OCI-LY1 (cell line): ENCODE data around the gene CMPK1.

ENCODE experiments used
- H2AFZ ChIP-seq: fragments of 200-600 bp; sonication (generic), shearing (Covaris generic); 2 replicates; pipeline ENCODE4 v1.6.0; 2014; ENCODE audit warnings: antibody characterized with exemption, mild to moderate bottlenecking, low read length
- H3F3A ChIP-seq: fragments of 200-600 bp; sonication (generic), shearing (Covaris generic); 2 replicates; pipeline ENCODE4 v1.6.0; 2014; ENCODE audit warnings: mild to moderate bottlenecking, antibody characterized with exemption, low read length, moderate library complexity; ENCODE audit not compliant: insufficient read depth
- H3K27ac ChIP-seq: fragments of 200-600 bp; sonication (generic); 2 replicates; pipeline ENCODE4 v1.5.1; 2014; ENCODE audit warnings: low read length, mixed run types, mild to moderate bottlenecking, low read depth; ENCODE audit not compliant: poor library complexity, severe bottlenecking
- H3K27me3 ChIP-seq: fragments of 200-600 bp; sonication (generic); 2 replicates; pipeline ENCODE4 v1.6.0; 2014; ENCODE audit warnings: antibody characterized with exemption, mild to moderate bottlenecking, low read length, moderate library complexity; ENCODE audit not compliant: insufficient read depth
- H3K36me3 ChIP-seq: fragments of 200-600 bp; sonication (generic); 2 replicates; pipeline ENCODE4 v1.6.1; 2014; ENCODE audit warnings: mild to moderate bottlenecking, antibody characterized with exemption, low read length, moderate library complexity, mixed read lengths; ENCODE audit not compliant: insufficient read depth
- H3K4me1 ChIP-seq: fragments of 200-600 bp; sonication (generic); 2 replicates; pipeline ENCODE4 v1.5.1; 2014; ENCODE audit warnings: mild to moderate bottlenecking, low read length, moderate library complexity; ENCODE audit not compliant: insufficient read depth, severe bottlenecking
- H3K4me2 ChIP-seq: fragments of 200-600 bp; sonication (generic), shearing (Covaris generic); 2 replicates; pipeline ENCODE4 v1.6.1; 2014; ENCODE audit warnings: low read length
- H3K4me3 ChIP-seq: fragments of 200-600 bp; sonication (generic); 2 replicates; pipeline ENCODE4 v1.5.1; 2014; ENCODE audit warnings: low read length, low read depth, mild to moderate bottlenecking, mixed read lengths; ENCODE audit not compliant: poor library complexity, severe bottlenecking
- H3K79me2 ChIP-seq: fragments of 200-600 bp; shearing (Covaris generic); 2 replicates; pipeline ENCODE4 v1.6.1; 2016; ENCODE audit warnings: mixed run types, low read length, mixed read lengths; ENCODE audit not compliant: insufficient read depth
- H3K9ac ChIP-seq: fragments of 200-600 bp; sonication (generic), shearing (Covaris generic); 2 replicates; pipeline ENCODE4 v1.6.1; 2014; ENCODE audit warnings: mild to moderate bottlenecking, low read length, mixed read lengths
- H3K9me2 ChIP-seq: fragments of 200-600 bp; sonication (generic), shearing (Covaris generic); 2 replicates; pipeline ENCODE4 v1.6.1; 2014; ENCODE audit warnings: low read depth, mild to moderate bottlenecking, low read length, mixed read lengths
- H3K9me3 ChIP-seq: fragments of 200-600 bp; shearing (Covaris generic); 2 replicates; pipeline ENCODE4 v1.6.1; 2014; ENCODE audit warnings: low read length, mixed read lengths
- H4K20me1 ChIP-seq: fragments of 200-600 bp; sonication (generic), shearing (Covaris generic); 2 replicates; pipeline ENCODE4 v1.6.0; 2016; ENCODE audit warnings: mild to moderate bottlenecking, low read length; ENCODE audit not compliant: insufficient read depth
- EZH2 ChIP-seq: fragments of 200-600 bp; sonication (generic), shearing (Covaris generic); IDR thresholded peaks from 2 replicates; pipeline ENCODE4 v1.8.0; 2017; ENCODE audit warnings: borderline replicate concordance, mixed run types, mild to moderate bottlenecking, antibody characterized with exemption, low read length, moderate library complexity, mixed read lengths
- TF ChIP-seq, protein P1 (sequence below): fragments of 200-600 bp; sonication (generic), shearing (Covaris generic); IDR thresholded peaks from 2 replicates; pipeline ENCODE4 v1.5.1; 2017; ENCODE audit warnings: mild to moderate bottlenecking, antibody characterized with exemption, low read length, moderate library complexity, mixed read lengths

The CMPK1 gene

DNA sequence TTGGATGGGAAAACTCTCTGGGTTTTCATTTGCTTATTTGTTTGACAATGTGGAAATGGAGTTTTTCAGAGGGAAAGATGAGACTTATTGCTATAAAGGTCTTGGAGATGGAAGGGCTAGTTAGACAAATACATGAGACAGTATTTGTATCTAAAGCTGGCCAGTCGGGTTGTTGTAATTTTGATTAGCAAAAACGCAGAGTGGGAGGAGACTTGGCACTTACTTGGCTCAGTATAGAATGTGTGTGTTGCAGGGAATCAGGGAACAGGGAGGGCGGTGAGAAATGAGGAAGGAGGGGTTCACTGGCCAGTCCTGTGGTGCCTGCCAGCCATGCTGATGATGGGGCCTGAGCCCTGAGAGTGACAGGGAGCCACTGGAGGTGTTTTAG is 76.5 kb downstream of the CMPK1 start:
- Histone ChIP-seq H3K79me2 (no peaks in the 10 kb centered on the region), H3K9me2 (no peaks in the 10 kb centered on the region), H3K9ac (no peak overlapping the region), H3K27me3 (no peaks in the 10 kb centered on the region), H3K4me2 (no peak overlapping the region), H3F3A (no peaks in the 10 kb centered on the region), H3K36me3 (no peaks in the 10 kb centered on the region), H2AFZ (no peak overlapping the region), H3K4me1 (no peaks in the 10 kb centered on the region), H3K27ac (no peak overlapping the region), H3K4me3 (no peak overlapping the region), H3K9me3 (no peaks in the 10 kb centered on the region), H4K20me1 (no peaks in the 10 kb centered on the region)
- TF ChIP-seq, protein P1, sequence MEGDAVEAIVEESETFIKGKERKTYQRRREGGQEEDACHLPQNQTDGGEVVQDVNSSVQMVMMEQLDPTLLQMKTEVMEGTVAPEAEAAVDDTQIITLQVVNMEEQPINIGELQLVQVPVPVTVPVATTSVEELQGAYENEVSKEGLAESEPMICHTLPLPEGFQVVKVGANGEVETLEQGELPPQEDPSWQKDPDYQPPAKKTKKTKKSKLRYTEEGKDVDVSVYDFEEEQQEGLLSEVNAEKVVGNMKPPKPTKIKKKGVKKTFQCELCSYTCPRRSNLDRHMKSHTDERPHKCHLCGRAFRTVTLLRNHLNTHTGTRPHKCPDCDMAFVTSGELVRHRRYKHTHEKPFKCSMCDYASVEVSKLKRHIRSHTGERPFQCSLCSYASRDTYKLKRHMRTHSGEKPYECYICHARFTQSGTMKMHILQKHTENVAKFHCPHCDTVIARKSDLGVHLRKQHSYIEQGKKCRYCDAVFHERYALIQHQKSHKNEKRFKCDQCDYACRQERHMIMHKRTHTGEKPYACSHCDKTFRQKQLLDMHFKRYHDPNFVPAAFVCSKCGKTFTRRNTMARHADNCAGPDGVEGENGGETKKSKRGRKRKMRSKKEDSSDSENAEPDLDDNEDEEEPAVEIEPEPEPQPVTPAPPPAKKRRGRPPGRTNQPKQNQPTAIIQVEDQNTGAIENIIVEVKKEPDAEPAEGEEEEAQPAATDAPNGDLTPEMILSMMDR: no peak
- TF ChIP-seq EZH2: no peak

DNA sequence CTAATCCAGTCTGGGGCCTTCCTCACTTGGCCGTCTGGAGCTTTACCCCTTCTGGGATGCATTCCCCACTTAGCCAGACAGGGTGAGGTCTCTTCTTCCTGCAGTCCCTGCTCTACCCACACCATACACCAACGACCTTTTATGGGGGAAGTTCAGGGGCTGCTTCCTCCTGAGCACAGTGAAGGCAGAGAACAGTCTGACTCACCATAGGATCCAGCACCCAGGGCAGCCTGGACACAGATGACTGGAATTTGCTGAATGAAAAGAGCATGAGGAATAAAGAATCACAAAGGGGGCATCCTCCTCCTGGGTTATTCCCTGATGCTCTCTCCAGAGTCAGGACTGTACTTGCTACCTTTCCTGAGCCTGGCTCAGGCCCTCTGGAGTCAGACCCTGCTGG is 77.8 kb downstream of the CMPK1 start:
- no peaks in the 10 kb centered on the region for H3K27me3 ChIP-seq
- H3K9me3 ChIP-seq: no peaks in the 10 kb centered on the region
- no peak overlapping the region for H2AFZ ChIP-seq
- H3K79me2 ChIP-seq: no peaks in the 10 kb centered on the region
- no peak overlapping the region for H3K4me2 ChIP-seq
- H3F3A ChIP-seq: no peaks in the 10 kb centered on the region
- H4K20me1 ChIP-seq: no peaks in the 10 kb centered on the region
- no peak overlapping the region for H3K9ac ChIP-seq
- no peak for TF ChIP-seq EZH2
- TF ChIP-seq, protein P1: no peak
- H3K4me3 ChIP-seq: no peak overlapping the region
- no peaks in the 10 kb centered on the region for H3K9me2 ChIP-seq
- no peaks in the 10 kb centered on the region for H3K36me3 ChIP-seq
- no peak overlapping the region for H3K27ac ChIP-seq
- H3K4me1 ChIP-seq: no peaks in the 10 kb centered on the region

DNA sequence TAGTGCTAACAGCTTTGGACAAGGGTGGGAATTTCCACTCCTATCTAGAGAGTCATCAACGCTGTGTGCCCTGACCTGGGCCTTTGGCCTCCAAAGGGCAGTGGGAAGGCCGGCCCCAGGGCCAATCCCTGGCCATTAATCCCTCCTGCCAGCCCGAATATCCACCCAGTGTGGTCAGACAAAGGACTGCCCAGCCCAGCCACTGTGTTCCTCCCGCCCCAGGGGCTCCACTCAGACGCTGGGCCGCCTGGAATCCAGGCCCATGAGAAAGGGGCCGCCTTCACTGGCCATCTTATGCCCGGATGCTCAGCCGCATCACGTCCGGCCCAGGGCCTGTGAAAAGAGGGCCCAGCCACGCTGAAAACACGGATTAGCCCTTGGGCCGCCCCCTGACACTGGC is 78.8 kb downstream of the CMPK1 start:
- no peaks in the 10 kb centered on the region for H3K9me2 ChIP-seq
- no peaks in the 10 kb centered on the region for H3K36me3 ChIP-seq
- no peak overlapping the region for H3K27ac ChIP-seq
- H2AFZ ChIP-seq: no peak overlapping the region
- H3K4me2 ChIP-seq: no peak overlapping the region
- no peak overlapping the region for H3K4me3 ChIP-seq
- no peaks in the 10 kb centered on the region for H3K27me3 ChIP-seq
- H3K9ac ChIP-seq: no peak overlapping the region
- no peaks in the 10 kb centered on the region for H3K9me3 ChIP-seq
- no peaks in the 10 kb centered on the region for H3K79me2 ChIP-seq
- TF ChIP-seq, protein P1: no peak
- TF ChIP-seq EZH2: no peak
- H3F3A ChIP-seq: no peaks in the 10 kb centered on the region
- H3K4me1 ChIP-seq: no peaks in the 10 kb centered on the region
- no peaks in the 10 kb centered on the region for H4K20me1 ChIP-seq
